ENCODE data around the gene CSNK1A1L. TPM values are rescaled to one million over a fixed set of nuclear protein-coding genes. Genes with fewer than 3 reads are reported as not detected.

CSNK1A1L gene
- polyA plus RNA-seq, 1 donor (not counting 4 experiments of a cell fraction or from before 2014, with no cell fraction given), result not detected

DNA sequence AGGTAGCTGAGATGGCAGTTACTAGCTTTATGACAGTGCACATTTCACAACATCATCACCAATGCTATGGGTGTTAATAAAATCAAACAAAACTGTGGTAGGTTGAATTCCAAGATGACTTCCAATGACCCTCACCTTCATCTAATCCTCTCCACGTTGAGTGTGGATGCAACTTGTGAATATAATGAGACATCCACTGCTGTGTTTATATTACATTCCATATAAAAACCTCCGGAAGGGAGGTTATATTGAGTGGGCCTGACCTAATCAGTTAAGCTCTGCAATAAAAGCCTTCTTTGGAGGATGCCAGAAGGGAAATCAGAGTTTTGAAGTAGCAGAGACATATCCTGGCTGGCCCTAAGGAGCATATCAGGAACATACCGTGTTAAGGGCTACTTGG, 25.6 kb upstream of the CSNK1A1L start:
- FAIRE-seq (no peak), DNase-seq (ENCODE audit: low read depth, low spot score) (no peak)
- no peak for TF ChIP-seq EZH2 (IDR thresholded peaks at IDR 0.05; ENCODE audit: low read length)
- TF ChIP-seq, protein P1, sequence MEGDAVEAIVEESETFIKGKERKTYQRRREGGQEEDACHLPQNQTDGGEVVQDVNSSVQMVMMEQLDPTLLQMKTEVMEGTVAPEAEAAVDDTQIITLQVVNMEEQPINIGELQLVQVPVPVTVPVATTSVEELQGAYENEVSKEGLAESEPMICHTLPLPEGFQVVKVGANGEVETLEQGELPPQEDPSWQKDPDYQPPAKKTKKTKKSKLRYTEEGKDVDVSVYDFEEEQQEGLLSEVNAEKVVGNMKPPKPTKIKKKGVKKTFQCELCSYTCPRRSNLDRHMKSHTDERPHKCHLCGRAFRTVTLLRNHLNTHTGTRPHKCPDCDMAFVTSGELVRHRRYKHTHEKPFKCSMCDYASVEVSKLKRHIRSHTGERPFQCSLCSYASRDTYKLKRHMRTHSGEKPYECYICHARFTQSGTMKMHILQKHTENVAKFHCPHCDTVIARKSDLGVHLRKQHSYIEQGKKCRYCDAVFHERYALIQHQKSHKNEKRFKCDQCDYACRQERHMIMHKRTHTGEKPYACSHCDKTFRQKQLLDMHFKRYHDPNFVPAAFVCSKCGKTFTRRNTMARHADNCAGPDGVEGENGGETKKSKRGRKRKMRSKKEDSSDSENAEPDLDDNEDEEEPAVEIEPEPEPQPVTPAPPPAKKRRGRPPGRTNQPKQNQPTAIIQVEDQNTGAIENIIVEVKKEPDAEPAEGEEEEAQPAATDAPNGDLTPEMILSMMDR (optimal IDR thresholded peaks at IDR 0.05 in 1 of 3, IDR thresholded peaks at IDR 0.05 in 1 of 3, conservative IDR thresholded peaks at IDR 0.05 in 1 of 3; ENCODE audit: extremely low read depth in 1 of 3, insufficient read depth in 2 of 3, low read length in 3 of 3), result no peak
- no peaks in the 10 kb centered on the region for H3K4me1 ChIP-seq (ENCODE audit: control insufficient read depth, extremely low read depth, insufficient read depth, low read length)
- H3K9ac ChIP-seq (ENCODE audit: control insufficient read depth, extremely low read depth, insufficient read depth, low read length), result no peak overlapping the region
- no peaks in the 10 kb centered on the region for H4K20me1 ChIP-seq (ENCODE audit: control insufficient read depth, extremely low read depth, insufficient read depth, low read length)
- no peaks in the 10 kb centered on the region for H3K36me3 ChIP-seq (ENCODE audit: control insufficient read depth in 2 of 2, extremely low read depth in 1 of 2, insufficient read depth in 2 of 2, low read length in 2 of 2)
- no peak overlapping the region for H2AFZ ChIP-seq (ENCODE audit: control insufficient read depth, low read length)
- no peaks in the 10 kb centered on the region for H3K27me3 ChIP-seq (ENCODE audit: control insufficient read depth, extremely low read depth, insufficient read depth, low read length)
- H3K9me1 ChIP-seq (ENCODE audit: control insufficient read depth, extremely low read depth, insufficient read depth, low read length), result no peaks in the 10 kb centered on the region
- no peak overlapping the region for H3K4me3 ChIP-seq (ENCODE audit: control insufficient read depth in 2 of 3, extremely low read depth in 1 of 3, insufficient read depth in 2 of 3, low read depth in 1 of 3, low read length in 3 of 3)
- no peak overlapping the region for H3K4me2 ChIP-seq (ENCODE audit: control insufficient read depth, extremely low read depth, insufficient read depth, low read depth, low read length)
- no peaks in the 10 kb centered on the region for H3K79me2 ChIP-seq (ENCODE audit: control insufficient read depth, insufficient read depth, low read length)
- dilution Hi-C loops (cut with MboI; ENCODE audit: extremely low pct_ligation_motif_present, low sequenced_read_pairs), result no loop called here
- no peaks in the 10 kb centered on the region for H3K9me3 ChIP-seq (ENCODE audit: control insufficient read depth, low read depth, low read length)
- H3K27ac ChIP-seq (ENCODE audit: control insufficient read depth, insufficient read depth, low read length), result no peak overlapping the region

DNA sequence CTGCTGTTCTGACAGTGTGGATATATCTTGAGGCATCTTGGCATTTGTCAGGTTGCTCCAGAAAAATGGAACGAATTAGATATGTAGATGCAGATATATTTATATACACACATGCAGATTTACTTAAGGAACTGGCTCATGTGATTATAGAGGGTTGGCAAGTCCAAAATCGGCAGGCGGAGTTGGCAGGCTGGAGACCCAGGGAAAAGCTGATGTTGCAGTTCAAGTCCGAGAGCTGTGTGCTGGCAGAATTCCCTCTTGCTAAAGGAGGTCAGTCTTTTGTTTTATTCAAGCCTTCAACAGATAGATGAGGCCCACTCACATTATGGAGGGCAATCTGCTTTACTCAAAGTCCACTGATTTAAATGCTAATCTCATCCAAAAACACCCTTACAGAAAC, 24.4 kb upstream of the CSNK1A1L start:
- FAIRE-seq (no peak), DNase-seq (ENCODE audit: low read depth, low spot score) (no peak)
- no peaks in the 10 kb centered on the region for H3K79me2 ChIP-seq (ENCODE audit: control insufficient read depth, insufficient read depth, low read length)
- no peaks in the 10 kb centered on the region for H3K36me3 ChIP-seq (ENCODE audit: control insufficient read depth in 2 of 2, extremely low read depth in 1 of 2, insufficient read depth in 2 of 2, low read length in 2 of 2)
- dilution Hi-C loops (cut with MboI; ENCODE audit: extremely low pct_ligation_motif_present, low sequenced_read_pairs), result no loop called here
- peak overlapping the region; percentile 13 for H2AFZ ChIP-seq (ENCODE audit: control insufficient read depth, low read length)
- no peaks in the 10 kb centered on the region for H3K27me3 ChIP-seq (ENCODE audit: control insufficient read depth, extremely low read depth, insufficient read depth, low read length)
- no peaks in the 10 kb centered on the region for H3K9me1 ChIP-seq (ENCODE audit: control insufficient read depth, extremely low read depth, insufficient read depth, low read length)
- no peak overlapping the region for H3K9ac ChIP-seq (ENCODE audit: control insufficient read depth, extremely low read depth, insufficient read depth, low read length)
- no peak overlapping the region for H3K27ac ChIP-seq (ENCODE audit: control insufficient read depth, insufficient read depth, low read length)
- TF ChIP-seq, protein P1 (optimal IDR thresholded peaks at IDR 0.05 in 1 of 3, IDR thresholded peaks at IDR 0.05 in 1 of 3, conservative IDR thresholded peaks at IDR 0.05 in 1 of 3; ENCODE audit: extremely low read depth in 1 of 3, insufficient read depth in 2 of 3, low read length in 3 of 3), result no peak
- no peak for TF ChIP-seq EZH2 (IDR thresholded peaks at IDR 0.05; ENCODE audit: low read length)
- H3K9me3 ChIP-seq (ENCODE audit: control insufficient read depth, low read depth, low read length), result no peaks in the 10 kb centered on the region
- H3K4me2 ChIP-seq (ENCODE audit: control insufficient read depth, extremely low read depth, insufficient read depth, low read depth, low read length), result no peak overlapping the region
- no peak overlapping the region for H3K4me3 ChIP-seq (ENCODE audit: control insufficient read depth in 2 of 3, extremely low read depth in 1 of 3, insufficient read depth in 2 of 3, low read depth in 1 of 3, low read length in 3 of 3)
- no peaks in the 10 kb centered on the region for H3K4me1 ChIP-seq (ENCODE audit: control insufficient read depth, extremely low read depth, insufficient read depth, low read length)
- H4K20me1 ChIP-seq (ENCODE audit: control insufficient read depth, extremely low read depth, insufficient read depth, low read length), result no peaks in the 10 kb centered on the region

Data from keratinocyte (primary cell).